WTC11 (cell line): ENCODE data around the gene MGAT4A. TPM values are rescaled to one million over a fixed set of nuclear protein-coding genes. Genes with fewer than 3 reads are reported as not detected.
"Not testable (repeated sequence)": the region's sequence is repeated elsewhere in the genome, so short reads cannot be mapped to it uniquely, and the experiment has no call there.

Experiments
- ATAC-seq: fragments of 200-7000 bp; cut with Tn5 transposase; 2 replicates; pipeline ENCODE4 v1.10.0; 2021; ENCODE audit warnings: mild to moderate bottlenecking, moderate library complexity
- CTCF ChIA-PET: fragments of 300-600 bp; sonication (Branson Sonifier 250); formaldehyde crosslinking; loops from one replicate; lab custom pipeline; 2021; ENCODE audit warnings: antibody characterized with exemption; lab: Charles Lee
- POLR2A ChIA-PET: fragments of 350-600 bp; sonication (Branson Sonifier 250); formaldehyde crosslinking; loops from one replicate; lab custom pipeline; 2021; ENCODE audit warnings: antibody characterized with exemption; lab: Charles Lee
- DNase-seq: peaks from one replicate; pipeline ENCODE4 v3.0.0; 2021; ENCODE audit warnings: low spot score
- H3K27ac Mint-ChIP-seq: 2 replicates; pipeline ENCODE4 v1.8.0; 2021; ENCODE audit warnings: mixed read lengths
- H3K27me3 Mint-ChIP-seq: 2 replicates; pipeline ENCODE4 v1.8.0; 2021; ENCODE audit warnings: low read depth, mild to moderate bottlenecking, moderate library complexity, mixed read lengths
- H3K36me3 Mint-ChIP-seq: 2 replicates; pipeline ENCODE4 v1.8.0; 2021; ENCODE audit warnings: mixed read lengths
- H3K4me1 Mint-ChIP-seq: 2 replicates; pipeline ENCODE4 v1.8.0; 2022; ENCODE audit warnings: mixed read lengths
- H3K4me3 Mint-ChIP-seq: 2 replicates; pipeline ENCODE4 v1.8.0; 2021; ENCODE audit warnings: mild to moderate bottlenecking, moderate library complexity, mixed read lengths
- H3K9me3 Mint-ChIP-seq: 2 replicates; pipeline ENCODE4 v1.8.0; 2021; ENCODE audit warnings: mixed read lengths
- CREM ChIP-seq: sonication (generic); formaldehyde crosslinking; IDR thresholded peaks from 2 replicates; pipeline ENCODE4 v1.8.1; 2022; ENCODE audit warnings: mild to moderate bottlenecking, missing genetic modification reagents, moderate library complexity
- ELF4 ChIP-seq: sonication (generic); formaldehyde crosslinking; IDR thresholded peaks from 2 replicates; pipeline ENCODE4 v1.8.1; 2022; ENCODE audit warnings: low read depth, mild to moderate bottlenecking, moderate library complexity, missing genetic modification reagents
- ESRRA ChIP-seq: sonication (generic); formaldehyde crosslinking; IDR thresholded peaks from 2 replicates; pipeline ENCODE4 v1.8.1; 2022; ENCODE audit warnings: mild to moderate bottlenecking, missing genetic modification reagents, borderline replicate concordance
- FOXJ3 ChIP-seq: sonication (generic); formaldehyde crosslinking; IDR thresholded peaks from 2 replicates; pipeline ENCODE4 v1.9.0; 2021; ENCODE audit warnings: missing genetic modification reagents, mild to moderate bottlenecking, borderline replicate concordance
- KAT7 ChIP-seq: sonication (generic); formaldehyde crosslinking; IDR thresholded peaks from 2 replicates; pipeline ENCODE4 v1.8.1; 2023; ENCODE audit warnings: missing genetic modification reagents, mild to moderate bottlenecking, borderline replicate concordance
- NR1H2 ChIP-seq: sonication (generic); formaldehyde crosslinking; IDR thresholded peaks from 2 replicates; pipeline ENCODE4 v1.9.0; 2021; ENCODE audit warnings: mild to moderate bottlenecking, moderate library complexity, missing genetic modification reagents
- SP1 ChIP-seq: sonication (generic); formaldehyde crosslinking; conservative IDR thresholded peaks from 2 replicates; pipeline ENCODE4 v1.8.1; 2022; ENCODE audit warnings: missing genetic modification reagents
- ZBTB21 ChIP-seq: sonication (generic); formaldehyde crosslinking; IDR thresholded peaks from 2 replicates; pipeline ENCODE4 v1.8.1; 2023; ENCODE audit warnings: mild to moderate bottlenecking, missing genetic modification reagents, borderline replicate concordance
- ZNF138 ChIP-seq: sonication (generic); formaldehyde crosslinking; conservative IDR thresholded peaks from 2 replicates; pipeline ENCODE4 v1.8.1; 2022; ENCODE audit warnings: mild to moderate bottlenecking, moderate library complexity, missing genetic modification reagents
- ZNF317 ChIP-seq: sonication (generic); formaldehyde crosslinking; IDR thresholded peaks from 2 replicates; pipeline ENCODE4 v1.8.1; 2023; ENCODE audit warnings: low read depth, mild to moderate bottlenecking, moderate library complexity, missing genetic modification reagents, borderline replicate concordance
- ZNF396 ChIP-seq: fragments of 250-450 bp; sonication (Bioruptor Pico); IDR thresholded peaks from 2 replicates; pipeline ENCODE4 v1.8.0; 2021; ENCODE audit warnings: mild to moderate bottlenecking, moderate library complexity, borderline replicate concordance
- ZNF671 ChIP-seq: fragments of 250-450 bp; sonication (Bioruptor Pico); IDR thresholded peaks from 2 replicates; pipeline ENCODE4 v1.8.0; 2021; ENCODE audit warnings: mild to moderate bottlenecking
- total RNA-seq: library from RNA; stranded (reverse); gene quantifications from 3 replicates; pipeline ENCODE4 v1.2.3, GENCODE V29; 2021
- TF ChIP-seq, protein P1 (sequence below): sonication (generic); formaldehyde crosslinking; IDR thresholded peaks from 2 replicates; pipeline ENCODE4 v1.8.1; 2022; ENCODE audit warnings: mild to moderate bottlenecking, missing genetic modification reagents, moderate library complexity, borderline replicate concordance
- TF ChIP-seq, protein P2 (sequence below): sonication (generic); formaldehyde crosslinking; IDR thresholded peaks from 2 replicates; pipeline ENCODE4 v1.8.1; 2023; ENCODE audit warnings: mild to moderate bottlenecking, missing genetic modification reagents, borderline replicate concordance
- TF ChIP-seq, protein P3 (sequence below): sonication (generic); formaldehyde crosslinking; IDR thresholded peaks from 2 replicates; pipeline ENCODE4 v1.8.0; 2023; ENCODE audit warnings: missing genetic modification reagents
- TF ChIP-seq, protein P4 (sequence below): fragments of 250-450 bp; sonication (Bioruptor Pico); conservative IDR thresholded peaks from 2 replicates; pipeline ENCODE4 v1.9.0; 2021; ENCODE audit warnings: mild to moderate bottlenecking
- TF ChIP-seq, protein P5 (sequence below): fragments of 250-450 bp; sonication (Bioruptor Pico); IDR thresholded peaks from 2 replicates; pipeline ENCODE4 v2.1.2; 2022; ENCODE audit warnings: mild to moderate bottlenecking, moderate library complexity

Gene MGAT4A
- total RNA-seq, 1 experiment from 2014 or later: 6.7 TPM

DNA sequence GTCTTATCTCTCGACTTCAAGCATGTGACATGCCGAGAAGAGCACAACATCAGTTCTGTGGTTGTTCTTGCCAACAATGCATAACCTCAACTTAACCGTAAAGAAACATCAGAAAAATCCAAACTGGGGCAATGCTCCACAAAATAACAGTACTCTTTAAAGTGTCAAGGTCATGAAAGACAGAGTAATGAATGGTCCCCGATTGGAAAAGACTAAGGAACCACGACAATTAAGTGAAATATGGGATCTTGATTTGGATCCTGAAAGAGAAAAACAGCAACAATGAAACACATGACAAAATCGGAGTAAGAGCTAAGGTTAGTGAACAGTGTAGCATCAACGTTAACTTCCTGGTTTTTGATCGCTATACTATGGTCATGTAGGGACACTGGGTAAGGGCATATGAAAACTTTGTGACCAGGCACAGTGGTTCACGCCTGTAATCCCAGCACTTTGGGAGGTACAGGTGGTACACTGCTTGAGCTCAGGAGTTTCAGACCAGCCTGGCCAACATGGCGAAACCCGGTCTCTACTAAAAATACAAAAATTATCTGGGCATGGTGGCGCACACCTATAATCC lies 67.3 kb downstream of the MGAT4A start:
- Mint-ChIP-seq H3K4me1 (no peaks in the 10 kb centered on the region), H3K36me3 (peaks cover 6% of the 10 kb centered on the region), H3K9me3 (peaks cover 21% of the 10 kb centered on the region), H3K4me3 (no peak overlapping the region), H3K27ac (no peak overlapping the region), H3K27me3 (no peaks in the 10 kb centered on the region; the same call in 1 of the 2 replicates)
- DNase-seq (no peak), ATAC-seq (no peak)
- POLR2A ChIA-PET: no interaction called here
- CTCF ChIA-PET: interaction anchor here (1.5 kb wide), 1 partner anchor 14 kb away, joined by 6 read pairs; no protein-coding TSS in a partner anchor
- TF ChIP-seq NR1H2 (CRISPR knock-in tag) (no peak), ZNF671 (no peak), ZNF317 (CRISPR knock-in tag) (no peak), ZNF138 (CRISPR knock-in tag) (no peak), SP1 (no peak), ELF4 (CRISPR knock-in tag) (no peak), CREM (CRISPR knock-in tag) (no peak), ZBTB21 (CRISPR knock-in tag) (no peak), FOXJ3 (CRISPR knock-in tag) (no peak), ESRRA (no peak), ZNF396 (CRISPR knock-in tag) (no peak), KAT7 (CRISPR knock-in tag) (no peak)
- TF ChIP-seq, protein P1, sequence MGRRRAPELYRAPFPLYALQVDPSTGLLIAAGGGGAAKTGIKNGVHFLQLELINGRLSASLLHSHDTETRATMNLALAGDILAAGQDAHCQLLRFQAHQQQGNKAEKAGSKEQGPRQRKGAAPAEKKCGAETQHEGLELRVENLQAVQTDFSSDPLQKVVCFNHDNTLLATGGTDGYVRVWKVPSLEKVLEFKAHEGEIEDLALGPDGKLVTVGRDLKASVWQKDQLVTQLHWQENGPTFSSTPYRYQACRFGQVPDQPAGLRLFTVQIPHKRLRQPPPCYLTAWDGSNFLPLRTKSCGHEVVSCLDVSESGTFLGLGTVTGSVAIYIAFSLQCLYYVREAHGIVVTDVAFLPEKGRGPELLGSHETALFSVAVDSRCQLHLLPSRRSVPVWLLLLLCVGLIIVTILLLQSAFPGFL: no peak
- TF ChIP-seq, protein P2, sequence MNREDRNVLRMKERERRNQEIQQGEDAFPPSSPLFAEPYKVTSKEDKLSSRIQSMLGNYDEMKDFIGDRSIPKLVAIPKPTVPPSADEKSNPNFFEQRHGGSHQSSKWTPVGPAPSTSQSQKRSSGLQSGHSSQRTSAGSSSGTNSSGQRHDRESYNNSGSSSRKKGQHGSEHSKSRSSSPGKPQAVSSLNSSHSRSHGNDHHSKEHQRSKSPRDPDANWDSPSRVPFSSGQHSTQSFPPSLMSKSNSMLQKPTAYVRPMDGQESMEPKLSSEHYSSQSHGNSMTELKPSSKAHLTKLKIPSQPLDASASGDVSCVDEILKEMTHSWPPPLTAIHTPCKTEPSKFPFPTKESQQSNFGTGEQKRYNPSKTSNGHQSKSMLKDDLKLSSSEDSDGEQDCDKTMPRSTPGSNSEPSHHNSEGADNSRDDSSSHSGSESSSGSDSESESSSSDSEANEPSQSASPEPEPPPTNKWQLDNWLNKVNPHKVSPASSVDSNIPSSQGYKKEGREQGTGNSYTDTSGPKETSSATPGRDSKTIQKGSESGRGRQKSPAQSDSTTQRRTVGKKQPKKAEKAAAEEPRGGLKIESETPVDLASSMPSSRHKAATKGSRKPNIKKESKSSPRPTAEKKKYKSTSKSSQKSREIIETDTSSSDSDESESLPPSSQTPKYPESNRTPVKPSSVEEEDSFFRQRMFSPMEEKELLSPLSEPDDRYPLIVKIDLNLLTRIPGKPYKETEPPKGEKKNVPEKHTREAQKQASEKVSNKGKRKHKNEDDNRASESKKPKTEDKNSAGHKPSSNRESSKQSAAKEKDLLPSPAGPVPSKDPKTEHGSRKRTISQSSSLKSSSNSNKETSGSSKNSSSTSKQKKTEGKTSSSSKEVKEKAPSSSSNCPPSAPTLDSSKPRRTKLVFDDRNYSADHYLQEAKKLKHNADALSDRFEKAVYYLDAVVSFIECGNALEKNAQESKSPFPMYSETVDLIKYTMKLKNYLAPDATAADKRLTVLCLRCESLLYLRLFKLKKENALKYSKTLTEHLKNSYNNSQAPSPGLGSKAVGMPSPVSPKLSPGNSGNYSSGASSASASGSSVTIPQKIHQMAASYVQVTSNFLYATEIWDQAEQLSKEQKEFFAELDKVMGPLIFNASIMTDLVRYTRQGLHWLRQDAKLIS (CRISPR knock-in tag): no peak
- TF ChIP-seq, protein P3, sequence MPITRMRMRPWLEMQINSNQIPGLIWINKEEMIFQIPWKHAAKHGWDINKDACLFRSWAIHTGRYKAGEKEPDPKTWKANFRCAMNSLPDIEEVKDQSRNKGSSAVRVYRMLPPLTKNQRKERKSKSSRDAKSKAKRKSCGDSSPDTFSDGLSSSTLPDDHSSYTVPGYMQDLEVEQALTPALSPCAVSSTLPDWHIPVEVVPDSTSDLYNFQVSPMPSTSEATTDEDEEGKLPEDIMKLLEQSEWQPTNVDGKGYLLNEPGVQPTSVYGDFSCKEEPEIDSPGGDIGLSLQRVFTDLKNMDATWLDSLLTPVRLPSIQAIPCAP (CRISPR knock-in tag): no peak
- TF ChIP-seq, protein P4, sequence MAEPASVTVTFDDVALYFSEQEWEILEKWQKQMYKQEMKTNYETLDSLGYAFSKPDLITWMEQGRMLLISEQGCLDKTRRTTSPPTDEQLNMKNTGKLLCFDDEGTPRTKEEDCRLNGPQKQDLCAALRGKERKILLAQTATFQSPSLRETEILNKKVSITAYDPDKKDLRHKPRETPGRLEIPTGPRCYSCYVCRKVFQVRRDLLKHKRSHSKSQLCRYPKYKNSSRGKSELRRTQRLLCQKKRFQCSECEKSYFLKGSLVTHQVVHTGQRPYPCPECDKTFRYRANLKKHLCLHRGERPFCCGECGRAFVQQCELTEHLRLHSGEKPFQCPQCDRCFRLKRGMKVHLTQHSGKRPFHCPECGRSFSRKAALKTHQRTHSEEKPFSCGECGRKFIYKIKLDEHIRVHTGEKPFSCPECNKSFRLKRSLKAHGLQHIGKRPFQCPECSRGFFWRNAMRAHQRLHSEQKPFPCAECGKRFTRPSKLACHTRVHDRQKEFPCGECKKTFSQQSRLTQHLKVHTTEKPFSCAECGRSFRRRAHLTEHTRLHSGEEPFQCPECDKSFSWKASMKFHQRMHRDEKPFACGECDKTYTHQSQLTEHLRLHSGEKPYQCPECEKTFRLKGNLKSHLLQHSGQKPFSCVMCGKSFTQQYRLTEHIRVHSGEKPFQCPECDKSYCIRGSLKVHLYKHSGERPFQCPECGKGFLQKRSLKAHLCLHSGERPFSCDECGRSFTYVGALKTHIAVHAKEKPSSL (CRISPR knock-in tag): no peak
- TF ChIP-seq, protein P5, sequence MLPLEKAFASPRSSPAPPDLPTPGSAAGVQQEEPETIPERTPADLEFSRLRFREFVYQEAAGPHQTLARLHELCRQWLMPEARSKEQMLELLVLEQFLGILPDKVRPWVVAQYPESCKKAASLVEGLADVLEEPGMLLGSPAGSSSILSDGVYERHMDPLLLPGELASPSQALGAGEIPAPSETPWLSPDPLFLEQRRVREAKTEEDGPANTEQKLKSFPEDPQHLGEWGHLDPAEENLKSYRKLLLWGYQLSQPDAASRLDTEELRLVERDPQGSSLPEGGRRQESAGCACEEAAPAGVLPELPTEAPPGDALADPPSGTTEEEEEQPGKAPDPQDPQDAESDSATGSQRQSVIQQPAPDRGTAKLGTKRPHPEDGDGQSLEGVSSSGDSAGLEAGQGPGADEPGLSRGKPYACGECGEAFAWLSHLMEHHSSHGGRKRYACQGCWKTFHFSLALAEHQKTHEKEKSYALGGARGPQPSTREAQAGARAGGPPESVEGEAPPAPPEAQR: no peak

DNA sequence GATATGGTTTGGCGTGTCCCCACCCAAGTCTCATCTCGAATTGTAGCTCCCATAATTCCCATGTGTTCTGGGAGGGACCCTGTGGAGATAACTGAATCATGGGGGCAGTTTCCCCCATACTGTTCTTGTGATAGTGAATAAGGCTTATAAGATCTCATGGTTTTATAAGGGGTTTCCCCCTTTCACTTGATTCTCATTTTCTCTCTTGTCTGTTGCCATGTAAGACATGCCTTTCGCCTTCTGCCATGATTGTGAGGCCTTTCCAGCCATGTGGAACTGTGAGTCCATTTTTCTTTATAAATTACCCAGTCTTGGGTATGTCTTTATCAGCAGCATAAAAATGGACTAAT lies 71.5 kb downstream of the MGAT4A start:
- H3K4me1 Mint-ChIP-seq, DNase-seq, H3K27ac Mint-ChIP-seq, H3K9me3 Mint-ChIP-seq, H3K27me3 Mint-ChIP-seq, H3K36me3 Mint-ChIP-seq, POLR2A ChIA-PET, ATAC-seq, H3K4me3 Mint-ChIP-seq, CTCF ChIA-PET: not testable (repeated sequence)
